Mucosa of descending colon (tissue), 3 donors: Measurements from ENCODE around the gene CSNK1G1. TPM values are rescaled to one million over a fixed set of nuclear protein-coding genes. Genes with fewer than 3 reads are reported as not detected.

Source experiments
- ATAC-seq: fragments of 200-7000 bp; cut with Tn5 transposase; one replicate; pipeline ENCODE4 v1.9.1; 2020; ENCODE audit warnings: mild to moderate bottlenecking, moderate library complexity
- DNase-seq, 3 donors: peaks; one replicate each; pipeline ENCODE4 v3.0.0-alpha.2; 2020
- H3K36me3 ChIP-seq: fragments of 200-600 bp; one replicate; pipeline ENCODE4 v1.8.0; 2021; ENCODE audit warnings: low read depth, mild to moderate bottlenecking
- H3K4me1 ChIP-seq: fragments of 200-600 bp; one replicate; pipeline ENCODE4 v1.8.0; 2021; ENCODE audit warnings: low read depth, mild to moderate bottlenecking
- H3K4me3 ChIP-seq: fragments of 200-600 bp; one replicate; pipeline ENCODE4 v1.8.0; 2021; ENCODE audit warnings: mild to moderate bottlenecking
- H3K9me3 ChIP-seq: fragments of 200-600 bp; one replicate; pipeline ENCODE4 v1.8.0; 2021; ENCODE audit warnings: mild to moderate bottlenecking
- intact Hi-C, 2 donors: fragments of 100-400 bp; cut with DNase I in 1 of 2; cut with micrococcal nuclease in 1 of 2; formaldehyde crosslinking; loops; one replicate each; pipeline versions ENCODE4 v1.11.0 to v1.11.1; 2022; cut with DNase I, micrococcal nuclease
- total RNA-seq, 3 donors: library from RNA; stranded (reverse); fragmentation: NEBNext Ultra II Directional in 2 of 3; extraction: Animal tissue kit (Norgen Biotek cat#: 25700) in 2 of 3; gene quantifications; one replicate each; pipeline versions ENCODE4 v1.2.1 to v1.2.4, GENCODE V29; 2021 to 2023
- TF ChIP-seq, protein P1 (sequence below): fragments of 200-600 bp; IDR thresholded peaks from one replicate; pipeline ENCODE4 v1.8.0; 2022; ENCODE audit warnings: antibody characterized with exemption, mild to moderate bottlenecking
- donor health status: DM: no; HTN: no; CAD: no; lungs with moderate emphysema.
- donor health status: DM: no; HTN: no; CAD: no.
- donor health status: DM: no; HTN: yes; CAD: no.

CSNK1G1 gene
- total RNA-seq, 3 donors from 2014 or later = 19.1 to 22.3 (median 22.3) TPM

DNA sequence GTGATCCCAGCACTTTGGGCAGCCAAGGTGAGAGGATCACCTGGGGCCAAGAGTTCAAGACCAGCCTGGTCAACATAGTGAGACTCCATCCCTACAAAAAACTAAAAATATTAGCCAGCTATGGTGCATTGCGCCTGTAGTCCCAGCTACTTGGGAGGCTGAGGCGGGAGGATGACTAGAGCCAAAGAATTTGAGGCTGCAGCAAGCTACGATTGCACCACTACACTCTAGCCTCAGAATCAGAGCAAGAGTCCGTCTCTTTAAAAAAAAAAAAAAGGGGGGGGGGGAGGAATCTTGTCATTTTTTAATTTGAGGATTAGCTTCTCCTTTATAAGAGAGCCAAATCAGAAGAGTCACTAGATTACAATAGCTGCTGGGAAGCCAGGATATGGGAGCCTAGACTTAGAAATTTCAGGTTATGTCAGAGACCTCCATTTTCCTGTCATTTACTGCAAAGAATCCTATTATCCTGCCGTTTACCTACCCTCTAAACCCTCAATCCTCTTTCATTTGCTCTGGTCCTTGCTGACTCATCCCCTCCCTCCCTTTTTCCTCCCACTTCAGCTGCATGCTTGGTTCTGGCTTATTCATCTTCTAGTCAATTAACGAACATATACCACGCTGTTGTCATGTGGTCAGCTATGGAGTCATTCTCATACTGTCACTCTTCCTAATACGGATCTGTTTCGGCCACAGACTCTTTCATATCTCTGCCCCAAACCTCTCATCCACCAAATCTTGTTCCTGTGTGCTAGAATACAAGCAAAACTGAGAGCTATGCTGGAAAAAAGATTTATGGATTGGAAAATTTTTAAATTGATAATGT lies 109.4 kb downstream of the CSNK1G1 start:
- no peak for DNase-seq

DNA sequence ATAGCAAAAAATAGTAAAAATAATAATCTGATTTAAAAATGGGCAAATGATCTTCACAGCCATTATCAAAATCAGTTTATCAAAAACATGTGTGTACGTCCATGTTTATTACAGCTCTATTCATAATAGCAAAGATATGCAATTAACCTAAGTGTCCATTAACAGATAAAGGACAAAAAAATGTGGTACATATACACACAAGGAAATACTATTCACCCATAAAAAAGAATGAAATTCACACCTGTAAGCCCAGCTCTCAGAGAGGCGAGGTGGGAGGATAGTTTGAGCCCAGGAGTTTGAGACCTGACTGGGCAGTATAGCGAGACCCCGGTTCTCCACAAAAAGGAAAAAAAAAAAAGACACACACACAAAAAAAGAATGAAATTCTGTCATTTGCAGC lies 110.6 kb downstream of the CSNK1G1 start:
- Histone ChIP-seq H3K36me3 (no peaks in the 10 kb centered on the region), H3K4me3 (no peak overlapping the region), H3K4me1 (peaks cover 45% of the 10 kb centered on the region), H3K9me3 (no peaks in the 10 kb centered on the region)
- intact Hi-C loops = no loop called here
- no peak for DNase-seq
- TF ChIP-seq, protein P1, sequence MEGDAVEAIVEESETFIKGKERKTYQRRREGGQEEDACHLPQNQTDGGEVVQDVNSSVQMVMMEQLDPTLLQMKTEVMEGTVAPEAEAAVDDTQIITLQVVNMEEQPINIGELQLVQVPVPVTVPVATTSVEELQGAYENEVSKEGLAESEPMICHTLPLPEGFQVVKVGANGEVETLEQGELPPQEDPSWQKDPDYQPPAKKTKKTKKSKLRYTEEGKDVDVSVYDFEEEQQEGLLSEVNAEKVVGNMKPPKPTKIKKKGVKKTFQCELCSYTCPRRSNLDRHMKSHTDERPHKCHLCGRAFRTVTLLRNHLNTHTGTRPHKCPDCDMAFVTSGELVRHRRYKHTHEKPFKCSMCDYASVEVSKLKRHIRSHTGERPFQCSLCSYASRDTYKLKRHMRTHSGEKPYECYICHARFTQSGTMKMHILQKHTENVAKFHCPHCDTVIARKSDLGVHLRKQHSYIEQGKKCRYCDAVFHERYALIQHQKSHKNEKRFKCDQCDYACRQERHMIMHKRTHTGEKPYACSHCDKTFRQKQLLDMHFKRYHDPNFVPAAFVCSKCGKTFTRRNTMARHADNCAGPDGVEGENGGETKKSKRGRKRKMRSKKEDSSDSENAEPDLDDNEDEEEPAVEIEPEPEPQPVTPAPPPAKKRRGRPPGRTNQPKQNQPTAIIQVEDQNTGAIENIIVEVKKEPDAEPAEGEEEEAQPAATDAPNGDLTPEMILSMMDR = no peak
- no peak for ATAC-seq

More for the DNA sequence above, 109.4 kb downstream of the CSNK1G1 start:
- ATAC-seq = peak; percentile 14
- Histone ChIP-seq H3K4me1 (peaks cover 37% of the 10 kb centered on the region), H3K9me3 (no peaks in the 10 kb centered on the region), H3K36me3 (no peaks in the 10 kb centered on the region), H3K4me3 (no peak overlapping the region)
- TF ChIP-seq, protein P1 = no peak
- intact Hi-C loops = no loop called here

DNA sequence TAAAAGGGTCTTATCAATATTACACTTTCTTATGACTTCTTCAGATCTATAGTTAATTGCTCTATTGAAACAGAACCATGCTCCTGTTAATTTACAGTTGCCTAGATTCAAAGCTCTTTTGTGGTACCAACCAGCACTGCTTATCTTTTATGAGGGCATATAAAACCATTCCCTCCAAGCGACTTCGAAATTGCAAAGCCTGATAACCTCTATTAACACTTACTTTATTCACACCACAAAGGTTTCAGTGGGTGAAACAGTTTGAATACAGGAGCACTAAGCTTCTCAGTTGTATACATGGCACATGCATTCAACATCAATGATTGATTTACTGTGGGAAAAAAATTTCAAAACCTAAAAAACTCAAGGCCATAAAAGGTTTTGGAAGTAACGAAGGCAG lies 118.3 kb downstream of the CSNK1G1 start:
- ATAC-seq (peak; percentile 92), DNase-seq (no peak)
- H3K4me1 ChIP-seq = peaks cover 25% of the 10 kb centered on the region
- no peaks in the 10 kb centered on the region for H3K9me3 ChIP-seq
- no peak overlapping the region for H3K4me3 ChIP-seq
- TF ChIP-seq, protein P1 = no peak
- intact Hi-C loops = no loop called here
- H3K36me3 ChIP-seq = no peaks in the 10 kb centered on the region

DNA sequence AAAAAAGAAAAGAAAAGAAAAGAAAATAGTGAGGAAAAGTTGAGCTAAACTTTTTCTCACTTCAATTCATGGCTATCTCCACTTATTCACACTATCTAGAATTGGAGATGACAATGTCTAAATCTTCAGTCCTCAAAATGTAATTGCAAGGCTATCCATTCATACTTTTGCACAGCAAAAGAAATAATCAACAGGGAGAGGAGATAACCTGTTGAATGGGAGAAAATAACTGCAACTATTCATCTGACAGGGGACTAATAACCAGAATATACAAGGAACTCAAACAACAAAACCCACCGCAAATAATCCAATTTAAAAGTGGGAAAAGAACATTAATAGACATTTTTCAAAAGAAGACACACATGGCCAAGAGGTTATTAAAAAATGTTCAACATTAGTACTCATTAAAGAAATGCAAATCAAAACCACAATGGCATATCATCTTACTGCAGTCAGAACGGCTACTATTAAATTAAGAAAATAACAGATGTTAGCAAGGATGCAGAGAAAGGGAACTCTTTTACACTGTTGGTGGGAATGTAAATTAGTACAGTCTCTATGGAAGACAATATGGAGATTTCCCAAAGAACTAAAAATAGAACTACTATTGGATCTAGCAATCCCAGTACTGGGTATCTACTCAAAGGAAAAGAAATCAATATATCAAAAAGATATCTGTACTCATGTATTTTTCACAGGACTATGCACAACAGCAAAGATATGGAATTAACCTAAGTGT lies 119.6 kb downstream of the CSNK1G1 start:
- TF ChIP-seq, protein P1 = no peak
- intact Hi-C loops = no loop called here
- DNase-seq (no peak), ATAC-seq (no peak)
- no peaks in the 10 kb centered on the region for H3K9me3 ChIP-seq
- no peak overlapping the region for H3K4me3 ChIP-seq
- no peaks in the 10 kb centered on the region for H3K36me3 ChIP-seq
- H3K4me1 ChIP-seq = peaks cover 25% of the 10 kb centered on the region

DNA sequence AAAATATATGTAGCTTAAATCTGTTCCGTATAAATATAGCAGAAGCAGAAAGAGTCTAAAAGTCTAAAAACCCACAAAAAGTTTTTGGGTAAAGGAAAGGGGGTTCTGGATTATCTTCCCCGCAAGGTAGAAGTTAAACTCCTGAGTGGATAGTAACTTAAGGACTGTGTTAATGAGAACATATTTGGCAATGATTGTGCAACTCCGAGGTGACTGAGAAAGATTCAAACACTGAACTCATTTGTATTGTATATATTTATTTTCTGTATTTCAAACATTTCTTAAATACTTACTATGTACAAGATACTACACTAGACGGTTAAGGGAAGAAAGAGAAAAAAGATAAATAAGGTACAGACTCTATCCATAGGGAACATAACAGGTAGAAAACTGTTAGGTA lies 120.4 kb downstream of the CSNK1G1 start:
- intact Hi-C loops = no loop called here
- no peak overlapping the region for H3K4me3 ChIP-seq
- DNase-seq (no peak), ATAC-seq (no peak)
- TF ChIP-seq, protein P1 = no peak
- no peaks in the 10 kb centered on the region for H3K36me3 ChIP-seq
- H3K4me1 ChIP-seq = peaks cover 17% of the 10 kb centered on the region
- no peaks in the 10 kb centered on the region for H3K9me3 ChIP-seq
